Activated B cell treated with CpG ODN at 0.5 μM for 24 hours (primary cell): ENCODE data around the gene FAM78B. TPM values are rescaled to one million over a fixed set of nuclear protein-coding genes. Genes with fewer than 3 reads are reported as not detected.

Experiments
- ATAC-seq: fragments of 200-7000 bp; cut with Tn5 transposase; one replicate; pipeline ENCODE4 v1.10.0; 2021; ENCODE audit warnings: low read depth, mild to moderate bottlenecking, moderate library complexity
- CTCF ChIA-PET: fragments of 350-600 bp; sonication (Branson Sonifier 250); formaldehyde crosslinking; loops from one replicate; lab custom pipeline; 2021; ENCODE audit warnings: antibody characterized with exemption; lab: Charles Lee
- POLR2A ChIA-PET: fragments of 350-600 bp; sonication (Branson Sonifier 250); formaldehyde crosslinking; loops from one replicate; lab custom pipeline; 2021; ENCODE audit warnings: antibody characterized with exemption; lab: Charles Lee
- DNase-seq: peaks from one replicate; pipeline ENCODE4 v3.0.0; 2022
- H3K27ac Mint-ChIP-seq: one replicate; pipeline ENCODE4 v1.8.0; 2020; ENCODE audit warnings: mixed read lengths
- H3K27me3 Mint-ChIP-seq: one replicate; pipeline ENCODE4 v1.8.0; 2021; ENCODE audit warnings: mixed read lengths
- H3K36me3 Mint-ChIP-seq: one replicate; pipeline ENCODE4 v1.8.0; 2021; ENCODE audit warnings: low read depth, mixed read lengths
- H3K4me1 Mint-ChIP-seq: one replicate; pipeline ENCODE4 v1.8.0; 2021; ENCODE audit warnings: mixed read lengths
- H3K4me3 Mint-ChIP-seq: one replicate; pipeline ENCODE4 v1.8.0; 2020; ENCODE audit warnings: mild to moderate bottlenecking, mixed read lengths
- H3K9me3 Mint-ChIP-seq: one replicate; pipeline ENCODE4 v1.8.0; 2020; ENCODE audit warnings: mixed read lengths
- intact Hi-C: fragments of 100-400 bp; cut with micrococcal nuclease; formaldehyde crosslinking; loops from one replicate; pipeline ENCODE4 v1.15.1; 2024
- total RNA-seq: library from RNA; stranded (reverse); gene quantifications from 2 replicates; pipeline ENCODE4 v1.2.3, GENCODE V29; 2022
- TF ChIP-seq, protein P1 (sequence below): fragments of 200-600 bp; IDR thresholded peaks from one replicate; pipeline ENCODE4 v1.8.0; 2022; ENCODE audit warnings: antibody characterized with exemption, mild to moderate bottlenecking

The FAM78B gene
- total RNA-seq, 1 donor from 2014 or later: 1.00 TPM

- ChIA-PET CTCF (no interaction called here), POLR2A (no interaction called here)
- Mint-ChIP-seq H3K4me3 (no peak overlapping the region), H3K9me3 (no peaks in the 10 kb centered on the region), H3K27ac (no peak overlapping the region), H3K4me1 (no peaks in the 10 kb centered on the region), H3K36me3 (no peaks in the 10 kb centered on the region), H3K27me3 (peaks cover 1% of the 10 kb centered on the region)
- intact Hi-C loops: no loop called here
- TF ChIP-seq, protein P1, sequence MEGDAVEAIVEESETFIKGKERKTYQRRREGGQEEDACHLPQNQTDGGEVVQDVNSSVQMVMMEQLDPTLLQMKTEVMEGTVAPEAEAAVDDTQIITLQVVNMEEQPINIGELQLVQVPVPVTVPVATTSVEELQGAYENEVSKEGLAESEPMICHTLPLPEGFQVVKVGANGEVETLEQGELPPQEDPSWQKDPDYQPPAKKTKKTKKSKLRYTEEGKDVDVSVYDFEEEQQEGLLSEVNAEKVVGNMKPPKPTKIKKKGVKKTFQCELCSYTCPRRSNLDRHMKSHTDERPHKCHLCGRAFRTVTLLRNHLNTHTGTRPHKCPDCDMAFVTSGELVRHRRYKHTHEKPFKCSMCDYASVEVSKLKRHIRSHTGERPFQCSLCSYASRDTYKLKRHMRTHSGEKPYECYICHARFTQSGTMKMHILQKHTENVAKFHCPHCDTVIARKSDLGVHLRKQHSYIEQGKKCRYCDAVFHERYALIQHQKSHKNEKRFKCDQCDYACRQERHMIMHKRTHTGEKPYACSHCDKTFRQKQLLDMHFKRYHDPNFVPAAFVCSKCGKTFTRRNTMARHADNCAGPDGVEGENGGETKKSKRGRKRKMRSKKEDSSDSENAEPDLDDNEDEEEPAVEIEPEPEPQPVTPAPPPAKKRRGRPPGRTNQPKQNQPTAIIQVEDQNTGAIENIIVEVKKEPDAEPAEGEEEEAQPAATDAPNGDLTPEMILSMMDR: no peak
- no peak for ATAC-seq
- no peak for DNase-seq
These were observed 104.3 kb downstream of the FAM78B start for GRCh38 chr1:166062421-166063070.

DNA sequence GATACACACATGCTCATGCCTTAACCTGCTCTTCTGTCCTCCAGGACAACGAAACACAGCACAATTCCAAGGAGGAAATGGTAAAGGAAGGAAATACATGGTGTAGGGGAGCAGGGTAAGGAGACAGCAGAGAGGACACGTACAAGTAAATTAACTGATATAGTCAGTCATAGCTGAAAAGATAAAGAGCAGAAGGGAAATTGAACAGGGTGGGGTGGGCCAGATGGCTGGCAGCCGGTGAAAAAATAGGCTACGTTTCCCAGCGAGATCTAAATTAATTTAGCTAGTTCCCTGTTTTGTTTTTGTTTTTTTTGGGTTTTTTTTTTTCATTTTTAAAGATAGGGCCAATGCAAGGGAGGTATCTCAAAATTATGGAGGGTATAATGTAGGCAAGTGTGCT, 109.2 kb downstream of the FAM78B start:
- CTCF ChIA-PET: no interaction called here
- intact Hi-C loops: no loop called here
- Mint-ChIP-seq H3K36me3 (no peaks in the 10 kb centered on the region), H3K4me1 (no peaks in the 10 kb centered on the region), H3K4me3 (no peak overlapping the region), H3K27me3 (peaks cover 24% of the 10 kb centered on the region), H3K9me3 (no peaks in the 10 kb centered on the region), H3K27ac (no peak overlapping the region)
- DNase-seq (no peak), ATAC-seq (no peak)
- TF ChIP-seq, protein P1: no peak
- POLR2A ChIA-PET: no interaction called here

GRCh38 chr1:166053395-166053794, 113.4 kb downstream of the FAM78B start:
- ChIA-PET CTCF (no interaction called here), POLR2A (no interaction called here)
- ATAC-seq: no peak
- Mint-ChIP-seq H3K27me3 (peaks cover 28% of the 10 kb centered on the region), H3K36me3 (no peaks in the 10 kb centered on the region), H3K27ac (no peak overlapping the region), H3K9me3 (no peaks in the 10 kb centered on the region), H3K4me3 (no peak overlapping the region), H3K4me1 (no peaks in the 10 kb centered on the region)
- no peak for DNase-seq
- intact Hi-C loops: no loop called here
- TF ChIP-seq, protein P1: no peak

DNA sequence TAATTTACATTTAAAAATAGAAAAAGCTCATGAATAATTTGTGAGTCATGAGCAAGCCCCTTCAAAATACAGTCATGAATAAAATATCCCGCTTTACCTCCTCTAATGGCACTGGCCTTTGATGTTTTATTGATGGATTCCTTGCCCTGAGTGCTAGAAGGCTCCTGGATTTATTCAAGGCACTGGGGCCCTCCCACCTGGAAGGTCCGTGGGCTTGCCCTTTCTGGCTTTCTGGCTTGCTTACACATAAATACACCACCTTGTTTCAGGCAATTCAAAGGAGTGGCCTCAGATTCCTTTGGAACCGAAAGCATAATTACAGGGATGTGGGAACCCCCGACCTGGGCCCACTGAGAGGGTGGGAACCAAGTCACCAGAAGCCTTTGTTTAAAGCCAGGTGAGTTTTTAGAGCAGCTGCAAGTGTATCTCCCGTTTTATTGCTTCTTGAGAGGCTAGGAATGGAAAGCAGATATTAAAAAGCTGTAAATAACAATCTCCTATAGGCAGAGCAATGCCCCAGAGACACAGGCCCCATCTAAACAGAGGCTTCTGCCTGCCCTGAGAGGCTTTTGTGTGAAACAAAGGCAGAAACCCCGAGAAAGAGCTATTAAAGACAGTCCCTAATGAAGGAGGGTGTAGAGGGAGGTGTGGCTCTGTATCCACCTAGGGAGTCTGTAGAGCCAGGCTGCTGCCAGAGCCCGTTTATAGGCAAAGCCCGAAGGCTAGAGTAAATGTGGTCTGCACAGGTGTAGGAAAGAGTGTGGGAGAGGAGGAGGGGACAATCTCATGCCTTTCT, 126.4 kb downstream of the FAM78B start:
- ChIA-PET POLR2A (no interaction called here), CTCF (no interaction called here)
- Mint-ChIP-seq H3K4me3 (no peak overlapping the region), H3K4me1 (no peaks in the 10 kb centered on the region), H3K36me3 (no peaks in the 10 kb centered on the region), H3K9me3 (no peaks in the 10 kb centered on the region), H3K27ac (no peak overlapping the region), H3K27me3 (peaks cover 26% of the 10 kb centered on the region)
- no peak for DNase-seq
- TF ChIP-seq, protein P1: no peak
- intact Hi-C loops: no loop called here
- ATAC-seq: no peak

- TF ChIP-seq, protein P1: no peak
- intact Hi-C loops: no loop called here
- ChIA-PET CTCF (no interaction called here), POLR2A (no interaction called here)
- Mint-ChIP-seq H3K4me1 (no peaks in the 10 kb centered on the region), H3K9me3 (no peaks in the 10 kb centered on the region), H3K4me3 (no peak overlapping the region), H3K27me3 (peaks cover 29% of the 10 kb centered on the region), H3K36me3 (no peaks in the 10 kb centered on the region), H3K27ac (no peak overlapping the region)
- DNase-seq (no peak), ATAC-seq (no peak)
These were observed 127.2 kb downstream of the FAM78B start for GRCh38 chr1:166039436-166040201.
